H1 (cell line): ENCODE measurements around the gene SLC35E3. TPM values are rescaled to one million over a fixed set of nuclear protein-coding genes. Genes with fewer than 3 reads are reported as not detected.

Source experiments
- BCL11A ChIP-seq, 2 experiments: IDR thresholded peaks; one replicate each; pipeline ENCODE4 v1.6.1; 2011; ENCODE audit warnings: low read depth in 2 of 2, low read length in 2 of 2, mild to moderate bottlenecking in 2 of 2
- E2F6 ChIP-seq: IDR thresholded peaks from 2 replicates; pipeline ENCODE4 v1.6.1; 2012; ENCODE audit warnings: inconsistent platforms
- RXRA ChIP-seq: IDR thresholded peaks from 2 replicates; pipeline ENCODE4 v1.6.1; 2011; ENCODE audit warnings: low read depth, mild to moderate bottlenecking, low read length, moderate library complexity; ENCODE audit not compliant: insufficient read depth
- TEAD4 ChIP-seq: IDR thresholded peaks from 2 replicates; pipeline ENCODE4 v1.6.1; 2012; ENCODE audit warnings: low read depth, low read length, inconsistent platforms, mixed read lengths
- polyA plus RNA-seq, 7 experiments: library from polyadenylated mRNA; depleted of rRNA in 3 of 7; stranded (reverse) in 5 of 7; unstranded in 2 of 7; fragments of >200 nt in 5 of 7; fragments of 200-250 nt in 2 of 7; gene quantifications; 1 replicate in 5 of 7; 2 replicates in 1 of 7; 4 replicates in 1 of 7; pipeline versions ENCODE4 v1.2.1 to v1.2.3, GENCODE V29; 2011 to 2013; ENCODE audit warnings: missing spikeins in 2 of 7, mixed read lengths in 2 of 7
- total RNA-seq: library from RNA; stranded (reverse); fragmentation: NEBNext Ultra II Directional; extraction: Animal tissue kit (Norgen Biotek cat#: 25700); gene quantifications from 2 replicates; pipeline ENCODE4 v1.2.1, GENCODE V29; 2021
- TF ChIP-seq, protein P1 (sequence below), 3 experiments: IDR thresholded peaks; 1 replicate in 2 of 3; 2 replicates in 1 of 3; pipeline versions ENCODE4 v1.5.1 to v1.6.1; 2011; ENCODE audit warnings: low read length in 3 of 3, mild to moderate bottlenecking in 3 of 3, inconsistent platforms in 2 of 3, low read depth in 1 of 3, moderate library complexity in 1 of 3; ENCODE audit not compliant: insufficient read depth in 1 of 3; ENCODE audit errors: control extremely low read depth in 1 of 3

SLC35E3 gene
- total and polyA plus RNA-seq, 2 of the 8 experiments (the other 6 are each of a cell fraction or from before 2014, with no cell fraction given), result 10.0 to 10.9 TPM

- TF ChIP-seq E2F6 (no peak), BCL11A (IDR thresholded peaks at IDR 0.05; ENCODE audit: low read depth in 2 of 2, low read length in 2 of 2) (no peak), RXRA (no peak), TEAD4 (no peak)
- TF ChIP-seq, protein P1, sequence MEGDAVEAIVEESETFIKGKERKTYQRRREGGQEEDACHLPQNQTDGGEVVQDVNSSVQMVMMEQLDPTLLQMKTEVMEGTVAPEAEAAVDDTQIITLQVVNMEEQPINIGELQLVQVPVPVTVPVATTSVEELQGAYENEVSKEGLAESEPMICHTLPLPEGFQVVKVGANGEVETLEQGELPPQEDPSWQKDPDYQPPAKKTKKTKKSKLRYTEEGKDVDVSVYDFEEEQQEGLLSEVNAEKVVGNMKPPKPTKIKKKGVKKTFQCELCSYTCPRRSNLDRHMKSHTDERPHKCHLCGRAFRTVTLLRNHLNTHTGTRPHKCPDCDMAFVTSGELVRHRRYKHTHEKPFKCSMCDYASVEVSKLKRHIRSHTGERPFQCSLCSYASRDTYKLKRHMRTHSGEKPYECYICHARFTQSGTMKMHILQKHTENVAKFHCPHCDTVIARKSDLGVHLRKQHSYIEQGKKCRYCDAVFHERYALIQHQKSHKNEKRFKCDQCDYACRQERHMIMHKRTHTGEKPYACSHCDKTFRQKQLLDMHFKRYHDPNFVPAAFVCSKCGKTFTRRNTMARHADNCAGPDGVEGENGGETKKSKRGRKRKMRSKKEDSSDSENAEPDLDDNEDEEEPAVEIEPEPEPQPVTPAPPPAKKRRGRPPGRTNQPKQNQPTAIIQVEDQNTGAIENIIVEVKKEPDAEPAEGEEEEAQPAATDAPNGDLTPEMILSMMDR (IDR thresholded peaks at IDR 0.05; ENCODE audit: control extremely low read depth in 1 of 3, insufficient read depth in 1 of 3, low read depth in 1 of 3, low read length in 3 of 3), result no peak
- TF ChIP-seq, all 59 proteins: peak for 0
These were observed 2.6 kb upstream of the SLC35E3 start (continued) for GRCh38 chr12:68743356-68743755.
